ENCODE data around the gene ADARB1. TPM values are rescaled to one million over a fixed set of nuclear protein-coding genes. Genes with fewer than 3 reads are reported as not detected.
A peak's percentile ranks its signal among the peaks of the same experiment; 100 is the strongest.

ADARB1 gene
- total RNA-seq, 1 experiment from 2014 or later: 12.1 TPM

DNA sequence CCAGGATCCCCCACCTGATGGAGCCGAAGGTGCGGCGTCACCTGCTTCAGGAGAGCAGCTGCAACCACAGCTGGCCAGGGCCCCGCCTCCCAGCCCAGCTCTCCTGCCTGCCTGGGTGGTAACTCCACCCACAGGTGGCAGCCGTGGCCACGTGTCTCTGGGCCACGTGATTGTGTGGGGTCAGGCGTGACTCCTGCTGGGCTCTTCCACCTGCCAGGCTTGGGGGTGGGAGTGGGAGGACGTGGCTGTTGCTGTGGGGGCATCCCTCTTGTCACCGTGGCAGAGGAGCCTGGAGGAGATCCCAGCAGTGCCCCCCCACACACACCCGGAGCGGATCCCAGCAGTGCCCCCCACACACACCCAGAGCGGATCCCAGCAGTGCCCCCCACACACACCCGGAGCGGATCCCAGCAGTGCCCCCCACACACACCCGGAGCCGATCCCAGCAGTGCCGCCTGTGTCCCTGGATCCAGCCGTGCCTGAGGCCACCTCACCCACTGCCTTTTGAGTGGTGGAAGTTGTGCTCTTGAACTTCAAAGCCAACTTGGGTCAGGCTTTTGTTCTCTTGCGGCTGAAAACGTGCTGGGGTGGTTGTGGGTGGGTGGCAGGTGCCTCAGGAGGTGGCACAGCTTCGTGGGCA is 181.1 kb downstream of the ADARB1 start:
- intact Hi-C loops (cut with micrococcal nuclease; ENCODE audit: unreplicated experiment): no loop called here
- H2AFZ ChIP-seq: no peak overlapping the region
- no TSS peak for BruUV-seq (replicated peaks)

DNA sequence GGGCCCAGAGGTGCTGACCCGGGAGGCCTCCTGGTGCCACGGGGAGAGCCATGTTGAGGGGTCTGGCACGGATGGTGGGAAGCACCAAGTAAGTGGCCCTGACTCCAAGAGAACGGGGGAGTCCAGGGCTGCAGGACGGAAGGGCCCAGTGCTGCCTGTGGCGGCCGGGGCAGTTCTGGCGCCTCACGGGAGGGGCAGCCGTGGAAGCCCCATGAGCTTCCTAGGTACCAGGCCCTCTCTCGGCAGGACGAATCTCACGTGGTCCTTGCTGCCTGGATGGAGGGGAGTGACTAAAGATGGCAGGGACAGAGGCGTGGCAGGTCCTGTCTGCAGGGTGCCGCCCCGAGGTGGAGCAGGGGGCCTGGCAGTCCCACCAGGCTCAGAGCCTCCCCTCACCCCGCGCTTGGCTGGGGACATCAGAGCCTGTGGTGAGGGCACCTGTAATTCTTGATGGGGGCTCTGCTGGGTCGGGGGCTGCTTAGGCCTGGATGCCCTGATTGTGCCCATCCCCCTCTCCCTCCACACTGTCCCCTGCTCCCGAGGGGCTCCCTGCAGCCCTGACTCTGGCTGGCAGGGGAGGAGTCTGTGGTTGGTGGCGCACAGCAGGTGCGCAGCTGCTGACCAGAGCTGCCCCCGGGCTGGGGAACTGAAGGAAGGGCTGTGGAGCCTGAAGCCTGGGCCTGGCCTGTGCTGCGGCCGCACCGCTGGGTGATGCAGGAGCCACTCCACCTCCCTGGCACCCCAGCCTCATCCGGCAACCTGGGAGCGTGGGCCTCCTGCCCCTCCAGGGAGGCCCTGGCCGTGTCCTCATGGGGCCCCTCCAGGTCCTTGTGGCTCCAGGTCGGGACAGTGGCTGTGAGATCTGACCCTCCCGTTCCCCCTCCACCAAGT is 181.9 kb downstream of the ADARB1 start:
- CTCF ChIA-PET: no interaction called here
- no peaks in the 10 kb centered on the region for H3F3A ChIP-seq (ENCODE audit: insufficient read depth, low read depth)
- no peak overlapping the region for H2AFZ ChIP-seq
- no TSS peak for BruUV-seq (replicated peaks)
- H3K4me3 ChIP-seq: no peak overlapping the region
- H3K27ac ChIP-seq: no peak overlapping the region
- H3K9me2 ChIP-seq (ENCODE audit: insufficient read depth): no peaks in the 10 kb centered on the region
- DNase-seq: no peak
- no peaks in the 10 kb centered on the region; the same call in 1 of the 2 replicates for H4K20me1 ChIP-seq (ENCODE audit: insufficient read depth)
- H3K36me3 ChIP-seq (ENCODE audit: low read depth): no peaks in the 10 kb centered on the region
- no peaks in the 10 kb centered on the region for H3K79me2 ChIP-seq (ENCODE audit: low read depth)
- TF ChIP-seq, protein P1, sequence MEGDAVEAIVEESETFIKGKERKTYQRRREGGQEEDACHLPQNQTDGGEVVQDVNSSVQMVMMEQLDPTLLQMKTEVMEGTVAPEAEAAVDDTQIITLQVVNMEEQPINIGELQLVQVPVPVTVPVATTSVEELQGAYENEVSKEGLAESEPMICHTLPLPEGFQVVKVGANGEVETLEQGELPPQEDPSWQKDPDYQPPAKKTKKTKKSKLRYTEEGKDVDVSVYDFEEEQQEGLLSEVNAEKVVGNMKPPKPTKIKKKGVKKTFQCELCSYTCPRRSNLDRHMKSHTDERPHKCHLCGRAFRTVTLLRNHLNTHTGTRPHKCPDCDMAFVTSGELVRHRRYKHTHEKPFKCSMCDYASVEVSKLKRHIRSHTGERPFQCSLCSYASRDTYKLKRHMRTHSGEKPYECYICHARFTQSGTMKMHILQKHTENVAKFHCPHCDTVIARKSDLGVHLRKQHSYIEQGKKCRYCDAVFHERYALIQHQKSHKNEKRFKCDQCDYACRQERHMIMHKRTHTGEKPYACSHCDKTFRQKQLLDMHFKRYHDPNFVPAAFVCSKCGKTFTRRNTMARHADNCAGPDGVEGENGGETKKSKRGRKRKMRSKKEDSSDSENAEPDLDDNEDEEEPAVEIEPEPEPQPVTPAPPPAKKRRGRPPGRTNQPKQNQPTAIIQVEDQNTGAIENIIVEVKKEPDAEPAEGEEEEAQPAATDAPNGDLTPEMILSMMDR (conservative IDR thresholded peaks at IDR 0.05): no peak
- no peak for TF ChIP-seq EZH2 (IDR thresholded peaks at IDR 0.05; ENCODE audit: low read depth)
- H3K9me3 ChIP-seq (ENCODE audit: insufficient read depth, low read depth): no peaks in the 10 kb centered on the region
- H3K4me2 ChIP-seq: no peak overlapping the region
- peaks cover 4% of the 10 kb centered on the region; the same call in 1 of the 2 replicates for H3K27me3 ChIP-seq (ENCODE audit: insufficient read depth, low read depth)
- no peaks in the 10 kb centered on the region for H3K4me1 ChIP-seq (replicated peaks; ENCODE audit: insufficient read depth)
- intact Hi-C loops (cut with micrococcal nuclease; ENCODE audit: unreplicated experiment): no loop called here
- POLR2A ChIA-PET (ENCODE audit: unreplicated experiment): no interaction called here

More for the DNA sequence above, 181.1 kb downstream of the ADARB1 start:
- H3K4me2 ChIP-seq: peak overlapping the region; percentile 56
- TF ChIP-seq, protein P1 (conservative IDR thresholded peaks at IDR 0.05): no peak
- TF ChIP-seq EZH2 (IDR thresholded peaks at IDR 0.05; ENCODE audit: low read depth): no peak
- no peaks in the 10 kb centered on the region for H3K4me1 ChIP-seq (replicated peaks; ENCODE audit: insufficient read depth)
- CTCF ChIA-PET: no interaction called here
- peak overlapping the region; percentile 36; the same call in 1 of the 2 replicates for H3K4me3 ChIP-seq
- POLR2A ChIA-PET (ENCODE audit: unreplicated experiment): no interaction called here
- no peaks in the 10 kb centered on the region for H3K9me3 ChIP-seq (ENCODE audit: insufficient read depth, low read depth)
- no peaks in the 10 kb centered on the region for H3K9me2 ChIP-seq (ENCODE audit: insufficient read depth)
- no peaks in the 10 kb centered on the region for H3K36me3 ChIP-seq (ENCODE audit: low read depth)
- peak in 1 of 2 experiments; percentile 37 for DNase-seq
- H3K79me2 ChIP-seq (ENCODE audit: low read depth): no peaks in the 10 kb centered on the region
- H4K20me1 ChIP-seq (ENCODE audit: insufficient read depth): no peaks in the 10 kb centered on the region; the same call in 1 of the 2 replicates
- no peak overlapping the region for H3K27ac ChIP-seq
- H3K27me3 ChIP-seq (ENCODE audit: insufficient read depth, low read depth): peaks cover 4% of the 10 kb centered on the region; the same call in 1 of the 2 replicates
- no peaks in the 10 kb centered on the region for H3F3A ChIP-seq (ENCODE audit: insufficient read depth, low read depth)

DNA sequence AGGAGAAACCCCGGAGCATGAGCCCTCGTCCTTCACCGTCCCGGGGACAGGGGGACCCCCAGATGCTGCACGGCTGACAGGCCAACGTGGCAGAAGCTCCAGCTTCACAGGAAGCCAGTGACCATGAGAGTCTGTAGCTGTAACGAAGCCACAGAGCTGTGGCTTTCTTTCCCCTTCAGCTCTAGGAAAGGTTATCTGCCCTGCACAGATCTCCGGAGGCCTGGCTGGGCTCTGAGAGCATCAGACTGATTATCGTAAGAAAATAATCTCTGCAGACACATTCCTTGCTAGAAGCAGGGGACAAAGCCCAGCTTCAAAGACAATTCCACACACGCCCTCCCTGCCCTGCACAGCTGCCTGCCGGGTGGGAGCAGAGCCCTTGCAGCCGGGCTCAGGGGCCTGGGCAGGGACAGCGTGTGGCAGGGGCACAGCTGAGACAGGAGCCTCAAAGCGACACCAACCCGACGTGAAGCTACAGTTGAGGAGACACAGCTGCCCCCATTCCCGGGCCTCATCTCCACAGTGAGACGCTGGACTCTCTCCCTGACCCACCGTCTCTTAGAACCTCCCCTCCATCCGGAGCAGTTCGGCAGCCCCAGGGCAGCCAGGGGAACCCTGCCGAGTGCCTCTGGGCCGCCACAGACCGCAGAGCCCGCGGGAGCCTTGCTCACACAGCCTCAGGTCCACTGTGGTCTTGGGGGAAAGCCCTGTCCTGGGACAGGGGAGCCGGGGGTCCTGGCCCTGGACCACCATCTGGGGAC is 182.7 kb downstream of the ADARB1 start:
- no peak overlapping the region for H3K4me3 ChIP-seq
- H3K4me1 ChIP-seq (replicated peaks; ENCODE audit: insufficient read depth): no peaks in the 10 kb centered on the region
- TF ChIP-seq EZH2 (IDR thresholded peaks at IDR 0.05; ENCODE audit: low read depth): no peak
- TF ChIP-seq, protein P1 (conservative IDR thresholded peaks at IDR 0.05): no peak
- no peaks in the 10 kb centered on the region for H3K9me2 ChIP-seq (ENCODE audit: insufficient read depth)
- no peak overlapping the region for H3K27ac ChIP-seq
- intact Hi-C loops (cut with micrococcal nuclease; ENCODE audit: unreplicated experiment): no loop called here
- peaks cover 4% of the 10 kb centered on the region; the same call in 1 of the 2 replicates for H3K27me3 ChIP-seq (ENCODE audit: insufficient read depth, low read depth)
- H3K9me3 ChIP-seq (ENCODE audit: insufficient read depth, low read depth): no peaks in the 10 kb centered on the region
- DNase-seq: no peak
- H3K4me2 ChIP-seq: no peak overlapping the region
- CTCF ChIA-PET: no interaction called here
- H3F3A ChIP-seq (ENCODE audit: insufficient read depth, low read depth): no peaks in the 10 kb centered on the region
- H3K79me2 ChIP-seq (ENCODE audit: low read depth): no peaks in the 10 kb centered on the region
- POLR2A ChIA-PET (ENCODE audit: unreplicated experiment): no interaction called here
- BruUV-seq (replicated peaks): no TSS peak
- H4K20me1 ChIP-seq (ENCODE audit: insufficient read depth): no peaks in the 10 kb centered on the region; the same call in 1 of the 2 replicates
- H3K36me3 ChIP-seq (ENCODE audit: low read depth): no peaks in the 10 kb centered on the region
- no peak overlapping the region for H2AFZ ChIP-seq
